HepG2 (cell line): Measurements from ENCODE around the gene NKAIN2. TPM values are rescaled to one million over a fixed set of nuclear protein-coding genes. Genes with fewer than 3 reads are reported as not detected.

Source experiments
- ATAC-seq: fragments of 200-7000 bp; cut with Tn5 transposase; 3 replicates; pipeline ENCODE4 v1.9.1; 2020; ENCODE audit warnings: mild to moderate bottlenecking, moderate library complexity
- BruUV-seq: library from RNA; stranded (reverse); fragments of 400-500 nt; replicated peaks from 2 replicates; lab custom pipeline; 2021; lab: Mats Ljungman, UMichigan
- CTCF ChIA-PET: fragments of 300-600 bp; formaldehyde crosslinking; extraction: SDS; loops from one replicate; lab custom pipeline; 2021; ENCODE audit warnings: low total read pairs, inconsistent platforms, low intra/inter-chr PET ratio; lab: Yijun Ruan, JAX
- POLR2A ChIA-PET: fragments of 350-600 bp; sonication (Branson Sonifier 250); formaldehyde crosslinking; loops from one replicate; lab custom pipeline; 2020; ENCODE audit warnings: antibody characterized with exemption, inconsistent platforms; lab: Yijun Ruan, JAX
- DNase-seq: peaks from one replicate; pipeline ENCODE4 v3.0.0-alpha.2; 2015; ENCODE audit warnings: low spot score
- FAIRE-seq: peaks from 3 replicates; lab custom pipeline; 2011; peaks lifted over from hg19 to GRCh38; lab: Jason Lieb, UNC
- H2AFZ ChIP-seq: one replicate; pipeline ENCODE4 v1.6.1; 2011; ENCODE audit warnings: low read length, inconsistent platforms
- H3K27ac ChIP-seq: fragments of 300-600 bp; 3 replicates; pipeline ENCODE4 v1.8.0; 2011; ENCODE audit warnings: mixed run types, mild to moderate bottlenecking, mixed read lengths, low read length, inconsistent platforms; ENCODE audit not compliant: insufficient read depth; ENCODE audit errors: extremely low read length
- H3K27me3 ChIP-seq, 2 experiments: fragments of 200-600 bp in 1 of 2; 2 replicates in 1 of 2; 3 replicates in 1 of 2; pipeline versions ENCODE4 v1.6.0 to v1.8.0; 2011; ENCODE audit warnings: low read length in 2 of 2, mild to moderate bottlenecking in 2 of 2, moderate library complexity in 2 of 2, inconsistent platforms in 1 of 2; ENCODE audit not compliant: insufficient read depth in 2 of 2, control insufficient read depth in 1 of 2
- H3K36me3 ChIP-seq, 2 experiments: fragments of 200-600 bp in 1 of 2; replicated peaks in 1 of 2; 2 replicates in 1 of 2; 3 replicates in 1 of 2; pipeline versions ENCODE4 v1.5.1 to v1.8.0; 2011; ENCODE audit warnings: low read length in 2 of 2, inconsistent platforms in 1 of 2; ENCODE audit not compliant: insufficient read depth in 2 of 2, control insufficient read depth in 1 of 2
- H3K4me1 ChIP-seq: 2 replicates; pipeline ENCODE4 v1.5.1; 2012; ENCODE audit warnings: low read length, inconsistent platforms; ENCODE audit not compliant: insufficient read depth
- H3K4me2 ChIP-seq: 2 replicates; pipeline ENCODE4 v1.6.0; 2011; ENCODE audit warnings: low read depth, low read length, inconsistent platforms
- H3K4me3 ChIP-seq, 3 experiments: fragments of 200-600 bp in 1 of 3; sonication (generic), shearing (Covaris generic) in 1 of 3; replicated peaks in 1 of 3; 2 replicates each; pipeline ENCODE4 v1.5.1; 2011 to 2016; ENCODE audit warnings: low read length in 3 of 3, inconsistent platforms in 2 of 3, low read depth in 2 of 3, mild to moderate bottlenecking in 2 of 3, control low read depth in 1 of 3, mixed read lengths in 1 of 3; ENCODE audit not compliant: insufficient read depth in 1 of 3
- H3K79me2 ChIP-seq: one replicate; pipeline ENCODE4 v1.6.1; 2011; ENCODE audit warnings: low read length, inconsistent platforms; ENCODE audit not compliant: insufficient read depth
- H3K9ac ChIP-seq: 2 replicates; pipeline ENCODE4 v1.6.0; 2011; ENCODE audit warnings: mild to moderate bottlenecking, low read depth, low read length, inconsistent platforms; ENCODE audit not compliant: insufficient read depth
- H3K9me3 ChIP-seq: 2 replicates; pipeline ENCODE4 v1.5.1; 2012; ENCODE audit warnings: mild to moderate bottlenecking, low read length
- H4K20me1 ChIP-seq: 2 replicates; pipeline ENCODE4 v1.6.0; 2011; ENCODE audit warnings: inconsistent platforms, mild to moderate bottlenecking, low read length, moderate library complexity; ENCODE audit not compliant: insufficient read depth
- ARNTL ChIP-seq: sonication (generic); formaldehyde crosslinking; IDR thresholded peaks from 2 replicates; pipeline ENCODE4 v1.4.0; 2020; ENCODE audit warnings: mild to moderate bottlenecking, missing genetic modification reagents
- ATF3 ChIP-seq: sonication (generic); formaldehyde crosslinking; IDR thresholded peaks from 2 replicates; pipeline ENCODE4 v1.4.0; 2020; ENCODE audit warnings: missing genetic modification reagents
- CREB3 ChIP-seq: sonication (generic); formaldehyde crosslinking; IDR thresholded peaks from 2 replicates; pipeline ENCODE4 v1.5.0; 2020; ENCODE audit warnings: missing genetic modification reagents
- GATAD2A ChIP-seq: IDR thresholded peaks from 2 replicates; pipeline ENCODE4 v1.6.1; 2016
- HNRNPL ChIP-seq: fragments of 200-400 bp; formaldehyde crosslinking; IDR thresholded peaks from 2 replicates; pipeline ENCODE4 v1.6.1; 2017; ENCODE audit warnings: mild to moderate bottlenecking, low read depth, low read length
- KLF15 ChIP-seq: sonication (generic); formaldehyde crosslinking; IDR thresholded peaks from 2 replicates; pipeline ENCODE4 v1.8.1; 2023; ENCODE audit warnings: borderline replicate concordance, mild to moderate bottlenecking, inconsistent platforms, missing genetic modification reagents, mixed read lengths
- MAFF ChIP-seq: IDR thresholded peaks from 2 replicates; pipeline ENCODE4 v1.6.1; 2011; ENCODE audit warnings: low read depth, low read length, improper control_type of control experiment
- MAFK ChIP-seq, 2 experiments: IDR thresholded peaks in 1 of 2; conservative IDR thresholded peaks in 1 of 2; 2 replicates each; pipeline ENCODE4 v1.6.1; 2011; ENCODE audit warnings: improper control_type of control experiment in 2 of 2, low read length in 2 of 2
- SUZ12 ChIP-seq: fragments of 150-350 bp; IDR thresholded peaks from 2 replicates; pipeline ENCODE4 v1.6.1; 2014; ENCODE audit warnings: low read depth, low read length
- ZNF280D ChIP-seq: sonication (generic); formaldehyde crosslinking; IDR thresholded peaks from 2 replicates; pipeline ENCODE4 v1.5.1; 2020; ENCODE audit warnings: mild to moderate bottlenecking, missing genetic modification reagents
- ZNF572 ChIP-seq: sonication (generic); formaldehyde crosslinking; IDR thresholded peaks from 2 replicates; pipeline ENCODE4 v1.5.1; 2020; ENCODE audit warnings: mild to moderate bottlenecking, missing genetic modification reagents
- ZNF737 ChIP-seq: sonication (generic); formaldehyde crosslinking; IDR thresholded peaks from 2 replicates; pipeline ENCODE4 v1.5.0; 2020; ENCODE audit warnings: missing genetic modification reagents, mild to moderate bottlenecking, borderline replicate concordance
- ZNF891 ChIP-seq: sonication (generic); formaldehyde crosslinking; IDR thresholded peaks from 2 replicates; pipeline ENCODE4 v1.5.0; 2020; ENCODE audit warnings: mild to moderate bottlenecking, missing genetic modification reagents
- WGBS: methylation state at CpG from one replicate; pipeline ENCODE4 v1.1.6; 2017; ENCODE audit warnings: low lambda C conversion rate; 5-methylcytosine and 5-hydroxymethylcytosine counted together
- in situ Hi-C: cut with HindIII; loops from 2 replicates; pipeline ENCODE4 v1.10.0; 2017; ENCODE audit warnings: low pct_unique_long_range_greater_than_20kb; ENCODE audit not compliant: extremely low pct_ligation_motif_present
- intact Hi-C: fragments of 100-400 bp; cut with micrococcal nuclease; formaldehyde crosslinking; loops from one replicate; pipeline ENCODE4 v1.10.0; 2022; ENCODE audit not compliant: unreplicated experiment
- polyA plus RNA-seq, 8 experiments: library from polyadenylated mRNA; depleted of rRNA in 3 of 8; stranded (reverse) in 7 of 8; unstranded in 1 of 8; fragments of >200 nt; fragmentation: Illumina TruSeq in 4 of 8; extraction: Trizol in 4 of 8; gene quantifications; 2 replicates each; pipeline versions ENCODE4 v1.2.1 to v1.2.3, GENCODE V29; 2011 to 2016; ENCODE audit warnings: low read depth in 4 of 8, missing spikeins in 1 of 8, mixed read lengths in 1 of 8; ENCODE audit not compliant: insufficient read depth in 1 of 8
- total RNA-seq, 5 experiments: library from RNA; depleted of rRNA; stranded (reverse); fragments of >200 nt; fragmentation: Illumina TruSeq; extraction: Trizol; gene quantifications; 2 replicates each; pipeline ENCODE4 v1.2.3, GENCODE V29; 2016; ENCODE audit warnings: low read depth in 1 of 5

NKAIN2 gene
- total and polyA plus RNA-seq, 2 of the 13 experiments (the other 11 are each of a cell fraction or from before 2014, with no cell fraction given) = not detected

DNA sequence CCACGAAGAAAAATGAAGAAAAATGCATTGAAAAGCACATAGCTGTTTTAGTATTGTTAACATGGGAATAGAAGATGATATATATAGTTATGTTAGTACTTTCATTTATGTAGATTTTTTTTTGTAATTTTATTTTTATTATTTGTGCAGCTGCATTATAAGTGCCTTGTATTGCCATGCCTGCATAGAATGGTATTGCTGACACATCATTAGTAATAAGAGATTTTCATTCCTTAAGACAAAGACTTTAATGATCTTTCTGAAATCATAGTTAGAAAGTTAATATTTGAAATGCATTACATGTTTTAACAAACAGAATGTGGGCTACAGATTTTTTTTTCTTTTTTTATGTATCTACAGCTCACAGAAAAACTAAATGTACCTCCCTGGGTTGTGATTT lies 506.5 kb downstream of the NKAIN2 start:
- Histone ChIP-seq H2AFZ (no peak overlapping the region), H3K79me2 (no peaks in the 10 kb centered on the region), H3K27ac (no peak overlapping the region), H3K4me1 (no peaks in the 10 kb centered on the region), H4K20me1 (no peaks in the 10 kb centered on the region), H3K9me3 (no peaks in the 10 kb centered on the region), H3K4me3 (no peak overlapping the region), H3K36me3 (no peaks in the 10 kb centered on the region), H3K9ac (no peak overlapping the region), H3K27me3 (no peaks in the 10 kb centered on the region), H3K4me2 (no peak overlapping the region)
- TF ChIP-seq ZNF280D (CRISPR knock-in tag) = no peak
- TF ChIP-seq CREB3 (CRISPR knock-in tag) = no peak
- TF ChIP-seq ARNTL (CRISPR knock-in tag) = no peak
- TF ChIP-seq MAFK (conservative IDR thresholded peaks at IDR 0.05 in 1 of 2, IDR thresholded peaks at IDR 0.05 in 1 of 2; ENCODE audit: low read length in 2 of 2) = peak; percentile 27 to 75; a peak in 3 of 4 replicates
- no peak for TF ChIP-seq ATF3
- TF ChIP-seq ZNF737 (CRISPR knock-in tag) = no peak
- TF ChIP-seq SUZ12 = no peak
- TF ChIP-seq ZNF572 = no peak
- 0 out of 2 replicates have a peak, but pooled peaks have one; percentile 47 for TF ChIP-seq MAFF
- no peak for TF ChIP-seq KLF15 (CRISPR knock-in tag)
- no peak for TF ChIP-seq ZNF891 (CRISPR knock-in tag)
- TF ChIP-seq HNRNPL = no peak
- TF ChIP-seq GATAD2A = no peak
- CTCF ChIA-PET = no interaction called here
- POLR2A ChIA-PET = no interaction called here
- no peak for DNase-seq
- intact Hi-C loops (no loop called here), in situ Hi-C loops (no loop called here)
- no TSS peak for BruUV-seq
- ATAC-seq = no peak
- 1% methylated on average over 1 of the region's 1 CpG for WGBS
- no peak for FAIRE-seq
